GM18498 (cell line): ENCODE data around the gene OR5D18.
"Not testable (repeated sequence)": the region's sequence is repeated elsewhere in the genome, so short reads cannot be mapped to it uniquely, and the experiment has no call there.

Source experiments
- ATAC-seq: cut with Tn5 transposase; IDR thresholded peaks from one replicate; pipeline ENCODE4 v1.9.1; 2021; ENCODE audit warnings: mild to moderate bottlenecking, moderate library complexity; ENCODE audit not compliant: unreplicated experiment

Gene OR5D18

GRCh38 chr11:55819330-55819729 lies at the start of gene OR5D18:
Gene OR5D18 (plus strand): TSS chr11:55819630. CDS start chr11:55819630, 0 bp downstream.
- no peak for ATAC-seq

GRCh38 chr11:55773138-55773537 lies 46.3 kb upstream of the OR5D18 start, which contains the start of gene OR5D13:
Gene OR5D13 (plus strand): TSS chr11:55773438. CDS start chr11:55773438, 0 bp downstream.
- no peak for ATAC-seq

- ATAC-seq, result no peak
These were observed 27.8 kb upstream of the OR5D18 start for GRCh38 chr11:55791606-55792005.

GRCh38 chr11:55793321-55793720 lies 26.1 kb upstream of the OR5D18 start:
- no peak for ATAC-seq

GRCh38 chr11:55795256-55795655 lies 24.2 kb upstream of the OR5D18 start, which contains the start of gene OR5D14:
Gene OR5D14 (plus strand): TSS chr11:55795556. CDS start chr11:55795556, 0 bp downstream.
- no peak for ATAC-seq

GRCh38 chr11:55806248-55806647 lies 13.2 kb upstream of the OR5D18 start:
- no peak for ATAC-seq

- ATAC-seq, result no peak
These were observed 8.4 kb upstream of the OR5D18 start, which contains the start of gene OR5L1 for GRCh38 chr11:55811067-55811466. Gene OR5L1 (plus strand): TSS chr11:55811367. CDS start chr11:55811467, 100 bp downstream.

GRCh38 chr11:55826919-55827318 lies 7.5 kb downstream of the OR5D18 start, which contains the start of gene OR5L2:
Gene OR5L2 (plus strand): TSS chr11:55827219. CDS start chr11:55827219, 0 bp downstream.
- no peak for ATAC-seq

- ATAC-seq, result no peak
These were observed 19.0 kb downstream of the OR5D18 start, which contains the start of gene OR5D16 for GRCh38 chr11:55838452-55838851. Gene OR5D16 (plus strand): TSS chr11:55838752. CDS start chr11:55838752, 0 bp downstream.

- no peak for ATAC-seq
These were observed 28.0 kb downstream of the OR5D18 start for GRCh38 chr11:55847453-55847852.

- ATAC-seq, result no peak
These were observed 29.6 kb downstream of the OR5D18 start for GRCh38 chr11:55849037-55849436.

GRCh38 chr11:55852141-55852540 lies 32.7 kb downstream of the OR5D18 start:
- ATAC-seq, result no peak

- ATAC-seq, result no peak
These were observed 35.3 kb downstream of the OR5D18 start for GRCh38 chr11:55854704-55855103.

- ATAC-seq, result not testable (repeated sequence)
These were observed 47.9 kb downstream of the OR5D18 start for GRCh38 chr11:55867354-55867753.
